Measurements from ENCODE around the gene FOXC1.

FOXC1 gene

DNA sequence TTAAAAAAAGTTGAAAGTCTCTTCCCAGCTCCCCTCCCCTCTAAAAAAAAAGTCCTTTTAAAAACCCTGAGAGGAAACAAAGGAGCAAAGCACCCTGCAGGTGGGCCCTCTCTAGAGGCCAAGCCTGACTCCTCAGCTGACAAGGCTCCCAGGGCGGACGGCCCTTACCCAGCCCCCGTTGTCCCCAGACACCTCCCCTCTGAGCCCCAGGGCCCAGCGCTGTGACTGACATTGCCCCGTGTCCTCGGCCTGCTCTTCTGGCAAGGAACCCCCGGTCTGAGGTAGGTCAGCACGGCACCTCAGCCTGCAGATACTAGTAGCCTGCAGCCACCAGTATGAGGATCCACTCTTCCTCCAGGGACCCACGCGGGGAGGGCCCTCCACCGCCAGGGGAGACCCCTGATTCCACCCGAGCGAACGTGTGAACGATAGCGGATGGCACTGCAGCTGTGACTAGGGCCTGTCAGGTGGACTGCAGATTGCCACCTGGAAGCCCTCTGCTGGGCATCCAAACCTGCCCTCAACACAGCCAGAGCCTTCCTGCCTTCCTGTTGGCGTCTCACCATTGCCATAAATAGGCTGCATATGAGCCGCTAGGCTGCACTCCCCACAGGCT lies 34.2 kb downstream of the FOXC1 start:
- no peak for DNase-seq (ENCODE audit: low read depth)

DNA sequence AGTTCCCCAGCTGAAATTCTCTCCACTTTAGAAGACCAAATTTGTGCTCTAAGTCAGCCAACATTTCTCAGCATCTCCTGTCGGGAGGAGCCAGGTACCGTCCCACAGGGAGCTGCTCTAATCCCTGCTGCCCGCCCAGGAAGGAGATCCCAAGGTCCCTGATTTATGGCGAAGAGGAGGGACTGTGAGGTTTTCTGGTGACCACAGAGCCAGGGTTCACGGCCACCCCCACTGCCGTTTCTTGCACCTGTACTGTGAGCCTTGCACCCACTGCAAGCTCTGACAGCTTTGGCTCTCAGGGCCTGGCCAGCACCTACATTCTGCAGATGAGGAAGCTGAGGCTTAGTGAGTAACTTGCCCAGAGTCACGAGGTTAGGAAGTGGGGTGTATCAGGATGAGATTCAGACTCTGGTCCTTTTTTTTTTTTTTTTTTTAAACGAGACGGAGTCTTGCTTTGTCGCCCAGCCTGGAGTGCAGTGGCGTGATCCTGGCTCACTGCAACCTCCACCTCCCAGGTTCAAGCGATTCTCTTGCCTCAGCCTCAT lies 34.9 kb downstream of the FOXC1 start:
- DNase-seq (ENCODE audit: low read depth) = no peak

DNA sequence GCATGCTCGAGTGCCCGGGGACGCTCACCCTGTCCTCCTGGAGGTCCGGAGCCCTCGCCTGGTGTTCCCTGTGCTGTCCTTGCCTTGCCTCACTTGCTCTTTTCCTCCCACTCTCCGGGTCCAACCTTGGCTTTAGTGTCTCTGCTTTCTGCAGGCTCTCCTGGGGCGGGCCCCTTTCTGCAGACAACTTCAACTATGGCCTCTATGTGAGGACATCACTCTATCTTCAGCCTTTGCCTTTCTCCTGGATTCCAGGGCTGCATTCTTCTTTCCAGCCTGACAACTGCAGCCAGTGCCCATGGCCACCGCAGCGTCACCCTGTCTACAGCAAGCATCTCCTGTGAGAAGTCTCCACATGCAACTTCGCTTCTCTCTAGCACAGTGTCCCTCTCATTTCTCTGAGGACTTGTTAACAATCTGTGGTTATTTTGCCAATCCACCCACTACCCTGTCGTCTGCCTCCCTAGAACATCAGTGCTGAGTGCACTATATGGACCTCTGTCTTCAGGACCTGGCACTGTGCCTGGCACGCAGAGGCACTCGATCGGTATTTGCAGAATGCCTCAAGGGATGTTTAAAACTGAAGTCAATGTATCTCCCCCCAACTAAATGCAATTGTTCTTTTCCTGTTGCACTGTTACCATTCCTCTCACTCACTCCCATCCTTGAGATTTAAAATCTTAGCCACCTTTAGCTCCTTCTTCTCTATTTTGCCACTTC lies 35.9 kb downstream of the FOXC1 start:
- no peak for DNase-seq (ENCODE audit: low read depth)

DNA sequence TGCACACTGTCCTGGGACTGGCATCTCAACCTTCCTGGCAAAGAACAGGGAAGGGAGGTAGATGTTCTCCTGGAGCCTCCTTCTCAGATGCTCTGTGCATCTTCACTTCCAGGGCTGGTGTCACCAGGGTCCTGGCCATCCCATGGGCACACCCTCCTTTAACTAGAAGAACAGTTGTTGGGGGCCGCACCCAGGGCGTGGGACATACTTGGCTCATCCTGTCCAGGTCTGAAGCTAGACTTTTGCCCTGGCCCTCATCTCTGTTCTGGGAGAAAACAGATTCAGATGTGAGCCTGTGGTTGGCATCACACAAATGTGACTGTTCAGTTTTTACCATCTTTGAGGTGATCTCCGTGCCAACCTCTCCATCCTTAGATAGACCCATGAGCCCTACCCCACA lies 41.6 kb downstream of the FOXC1 start:
- DNase-seq (ENCODE audit: low read depth) = no peak

DNA sequence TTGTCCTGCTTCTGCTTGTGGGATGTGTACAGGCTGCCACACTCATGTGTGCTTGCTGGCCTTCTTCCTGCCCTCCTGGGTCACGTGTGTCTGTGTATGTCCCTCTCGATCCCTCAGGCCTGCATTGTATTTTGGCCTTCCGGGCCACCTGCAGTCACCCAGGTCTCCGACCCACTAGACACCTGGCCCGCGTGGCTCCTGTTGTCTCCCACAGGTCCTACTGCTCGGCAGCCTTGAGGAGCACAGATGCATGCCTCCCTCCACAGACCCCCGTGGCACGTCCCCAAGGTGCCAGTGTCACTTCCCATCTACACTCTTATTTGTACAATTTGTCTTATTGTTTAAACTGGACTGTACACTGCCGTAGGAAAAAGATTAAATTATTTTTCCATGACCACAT lies 43.1 kb downstream of the FOXC1 start:
- DNase-seq (ENCODE audit: low read depth) = no peak

DNA sequence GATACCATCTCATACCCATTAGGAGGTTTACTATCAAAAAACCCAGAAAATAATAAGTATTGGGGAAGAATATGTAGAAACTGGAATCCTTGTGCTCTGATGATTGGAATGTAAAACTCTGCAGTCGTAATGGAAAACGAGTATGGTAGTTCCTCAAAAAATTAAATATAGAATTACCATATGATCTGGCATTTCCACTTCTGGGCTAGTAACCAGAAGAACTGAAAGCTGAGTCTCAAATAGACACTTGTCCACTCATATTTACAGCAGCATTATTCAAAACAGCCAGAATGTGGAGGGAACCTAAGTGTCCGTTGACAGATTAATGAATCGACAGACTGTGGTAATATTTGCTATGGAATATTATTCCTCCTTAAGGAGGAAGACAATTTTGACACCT lies 44.3 kb downstream of the FOXC1 start:
- DNase-seq (ENCODE audit: low read depth) = no peak

DNA sequence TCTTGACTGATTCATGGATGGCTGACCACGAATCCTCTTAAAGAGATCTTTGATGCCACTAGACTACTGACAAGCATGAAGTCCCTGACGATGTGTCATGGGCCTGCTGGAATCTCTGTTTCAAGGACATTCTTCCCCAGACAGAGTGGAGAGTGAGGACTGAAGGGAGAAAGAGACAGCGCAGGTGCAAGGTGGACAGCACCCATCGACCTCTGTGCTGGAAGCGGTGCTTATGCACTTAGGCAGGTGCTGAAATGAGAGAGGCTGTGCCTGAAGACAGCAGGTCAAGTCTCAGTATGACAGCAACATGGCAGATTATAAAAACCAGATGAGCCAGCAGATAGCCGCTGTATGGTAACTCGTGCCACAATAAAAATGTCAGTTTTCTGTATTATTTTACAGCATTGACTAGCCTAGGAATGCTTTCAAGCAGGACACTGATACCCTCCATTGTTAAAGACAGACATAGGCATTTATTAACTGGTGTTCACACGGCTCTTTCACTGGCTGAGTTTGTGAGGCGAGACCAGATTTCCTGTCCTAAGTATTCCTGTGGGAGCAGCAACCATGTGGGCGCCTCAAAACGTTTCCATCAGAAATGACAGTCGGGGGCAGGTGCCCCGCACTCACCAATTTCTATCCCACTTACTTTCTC lies 47.5 kb downstream of the FOXC1 start:
- DNase-seq (ENCODE audit: low read depth) = no peak

DNA sequence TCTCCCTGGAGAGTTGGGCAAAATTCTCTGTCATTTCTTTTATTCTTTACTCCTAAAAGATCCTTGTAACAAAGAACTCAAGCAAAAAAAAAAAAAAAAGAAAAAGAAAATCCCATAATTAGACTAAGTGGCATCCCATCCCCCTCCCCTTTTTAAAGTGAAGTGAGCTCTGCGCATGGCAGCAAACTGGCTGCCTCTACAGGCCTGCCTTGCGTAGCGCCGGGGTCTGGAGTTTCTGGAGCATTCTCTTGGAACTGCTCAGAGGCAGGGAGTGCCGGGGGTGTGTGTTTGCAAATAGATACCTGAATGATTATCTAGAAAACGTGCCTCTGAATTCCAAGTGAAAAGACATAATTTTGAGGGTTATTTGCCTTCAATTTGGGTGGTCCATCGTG lies 48.1 kb downstream of the FOXC1 start:
- no peak for DNase-seq (ENCODE audit: low read depth)

DNA sequence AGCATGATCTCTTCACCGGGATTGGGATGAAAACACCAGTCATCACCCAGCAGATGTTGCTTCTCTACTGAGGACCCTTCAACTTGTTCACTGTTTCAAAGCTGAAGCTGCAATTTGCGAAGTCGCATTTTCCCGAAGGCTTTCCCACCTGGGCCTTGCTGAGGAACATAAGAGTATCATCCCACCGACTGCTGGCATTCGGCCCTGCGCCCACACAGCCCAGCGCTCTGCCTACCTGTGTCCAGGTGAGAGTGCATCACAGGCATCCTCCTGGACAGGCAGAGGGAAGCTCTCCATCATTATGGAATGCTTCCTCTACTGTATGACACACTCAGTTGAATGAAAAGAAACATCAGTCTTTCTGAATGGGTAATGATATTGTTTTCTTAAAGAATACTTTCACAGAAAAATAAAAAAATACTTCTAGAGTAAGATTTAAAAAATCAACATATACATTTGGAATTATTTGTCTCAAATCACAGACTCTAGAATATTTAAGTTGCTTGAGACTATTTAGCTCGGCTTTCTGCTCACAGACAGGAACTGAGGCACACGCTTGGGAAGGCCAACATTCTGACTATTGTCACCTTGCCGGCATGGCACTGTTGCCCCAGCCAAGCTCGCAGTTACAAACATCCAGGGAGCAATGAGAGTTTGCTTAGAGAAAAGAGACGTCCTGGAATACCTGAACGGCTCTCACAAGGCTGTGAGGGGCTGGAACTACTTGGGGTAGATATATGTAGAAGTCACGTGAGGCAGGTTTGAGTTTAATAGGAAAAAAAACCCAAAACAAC lies 48.7 kb downstream of the FOXC1 start:
- no peak for DNase-seq (ENCODE audit: low read depth)

DNA sequence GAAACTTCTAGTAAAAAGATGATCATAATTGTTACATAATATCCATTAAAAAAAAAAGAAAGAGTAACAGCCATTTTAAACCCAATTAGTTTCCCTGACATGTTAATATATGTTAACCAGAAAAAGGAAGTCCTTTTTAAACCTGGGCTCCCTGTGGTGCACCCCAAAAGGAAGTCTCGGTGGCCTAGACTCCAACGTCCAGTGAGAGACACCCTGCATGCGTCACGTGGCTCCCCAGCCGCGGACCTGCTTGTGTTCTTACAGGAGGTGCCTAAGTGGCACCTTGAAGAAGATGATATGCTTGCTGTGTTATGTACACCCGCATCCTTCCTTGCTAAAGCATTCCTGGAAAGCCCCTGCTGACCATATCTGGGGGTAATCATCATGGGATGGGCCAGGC lies 50.1 kb downstream of the FOXC1 start:
- DNase-seq (ENCODE audit: low read depth) = no peak

DNA sequence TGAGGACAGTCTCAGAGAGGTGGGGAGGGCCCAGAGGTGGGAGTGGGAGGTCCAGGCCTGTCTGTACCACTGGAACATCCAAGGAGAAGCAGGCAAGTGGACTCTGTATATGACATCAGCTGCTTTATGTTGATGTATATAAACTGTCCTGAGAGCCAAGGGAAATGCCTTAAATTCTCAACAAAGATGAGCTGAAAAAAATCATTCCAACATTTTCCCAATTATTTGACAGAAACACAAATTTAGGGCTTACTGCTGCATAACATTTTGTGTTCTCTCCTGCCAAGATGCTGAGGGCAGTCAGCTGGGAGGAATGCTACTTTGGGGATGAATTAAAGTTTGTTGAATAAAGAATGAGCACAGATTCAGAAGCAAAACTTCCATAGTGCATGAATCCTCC lies 52.8 kb downstream of the FOXC1 start:
- DNase-seq (ENCODE audit: low read depth) = no peak

Measured in activated T-helper 1 cell treated with Interleukin-2 at 50 U/mL for 16 hours (primary cell).